ENCODE results near the gene NLRP1.

NLRP1 gene

DNA sequence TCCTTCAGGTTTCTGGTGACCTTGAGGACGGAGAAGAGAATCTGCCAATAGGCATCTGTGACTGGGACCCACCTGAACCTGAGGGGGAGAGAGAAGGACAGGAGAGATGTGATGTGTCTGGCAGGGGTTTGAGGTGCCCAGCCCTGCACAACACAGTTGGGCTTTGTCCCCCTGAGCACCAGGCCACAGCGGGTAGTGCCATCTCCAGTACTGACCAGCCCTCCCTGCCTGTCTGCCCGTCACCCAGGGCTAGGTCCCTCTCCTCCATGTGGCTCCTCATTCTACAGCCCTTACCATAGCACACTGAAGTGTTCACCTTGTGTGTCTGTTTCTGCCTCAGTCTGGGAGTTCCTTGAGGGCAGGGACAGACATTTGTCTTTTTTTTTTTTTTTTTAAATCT lies 30.8 kb downstream of the NLRP1 start:
- no peak for DNase-seq

DNA sequence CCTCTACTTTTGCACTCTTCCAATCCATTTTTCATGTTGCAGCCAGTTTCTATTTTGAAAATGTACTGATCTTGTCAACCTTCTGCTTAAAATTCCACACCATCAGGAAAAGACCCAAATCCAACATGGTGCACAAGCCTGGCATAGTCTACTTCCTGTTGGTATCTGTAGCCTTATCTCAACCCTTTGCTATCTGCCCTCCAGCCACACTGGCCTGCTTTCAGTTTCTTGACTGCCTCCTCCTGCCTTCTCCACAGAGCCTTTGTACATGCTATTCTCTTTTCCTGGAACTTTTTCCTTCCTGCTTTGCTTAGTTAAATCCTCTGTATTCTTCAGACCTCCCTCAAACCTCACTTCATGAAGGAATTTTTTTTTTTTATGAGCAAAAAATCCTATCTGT lies 31.5 kb downstream of the NLRP1 start:
- DNase-seq: no peak

- DNase-seq: no peak
These were observed 39.0 kb downstream of the NLRP1 start for GRCh38 chr17:5545051-5545987.

DNA sequence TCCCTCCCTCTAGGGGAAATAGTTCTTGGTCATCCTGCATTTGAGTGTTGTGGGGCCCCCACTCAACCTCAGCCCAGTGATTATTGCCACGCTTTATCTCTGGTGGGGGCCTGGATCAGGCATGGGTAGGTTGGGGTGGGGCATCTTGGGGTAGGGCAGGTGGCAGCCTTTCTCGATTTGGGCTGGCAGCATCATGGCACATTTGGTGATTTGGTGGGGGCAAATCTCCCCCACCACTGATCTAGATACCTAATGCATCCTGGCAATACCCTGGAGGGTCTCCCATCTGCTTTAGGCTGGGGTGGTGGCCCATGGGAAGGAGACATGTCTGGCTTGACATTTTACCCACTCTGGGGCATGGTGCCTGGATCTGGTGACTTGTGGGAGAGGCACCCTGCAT lies 40.2 kb downstream of the NLRP1 start:
- no peak for DNase-seq

GRCh38 chr17:5541610-5542202 lies 42.6 kb downstream of the NLRP1 start:
- no peak for DNase-seq

- no peak for DNase-seq
These were observed 44.0 kb downstream of the NLRP1 start for GRCh38 chr17:5540321-5540720.

GRCh38 chr17:5539286-5539685 lies 45.0 kb downstream of the NLRP1 start:
- DNase-seq: no peak

DNA sequence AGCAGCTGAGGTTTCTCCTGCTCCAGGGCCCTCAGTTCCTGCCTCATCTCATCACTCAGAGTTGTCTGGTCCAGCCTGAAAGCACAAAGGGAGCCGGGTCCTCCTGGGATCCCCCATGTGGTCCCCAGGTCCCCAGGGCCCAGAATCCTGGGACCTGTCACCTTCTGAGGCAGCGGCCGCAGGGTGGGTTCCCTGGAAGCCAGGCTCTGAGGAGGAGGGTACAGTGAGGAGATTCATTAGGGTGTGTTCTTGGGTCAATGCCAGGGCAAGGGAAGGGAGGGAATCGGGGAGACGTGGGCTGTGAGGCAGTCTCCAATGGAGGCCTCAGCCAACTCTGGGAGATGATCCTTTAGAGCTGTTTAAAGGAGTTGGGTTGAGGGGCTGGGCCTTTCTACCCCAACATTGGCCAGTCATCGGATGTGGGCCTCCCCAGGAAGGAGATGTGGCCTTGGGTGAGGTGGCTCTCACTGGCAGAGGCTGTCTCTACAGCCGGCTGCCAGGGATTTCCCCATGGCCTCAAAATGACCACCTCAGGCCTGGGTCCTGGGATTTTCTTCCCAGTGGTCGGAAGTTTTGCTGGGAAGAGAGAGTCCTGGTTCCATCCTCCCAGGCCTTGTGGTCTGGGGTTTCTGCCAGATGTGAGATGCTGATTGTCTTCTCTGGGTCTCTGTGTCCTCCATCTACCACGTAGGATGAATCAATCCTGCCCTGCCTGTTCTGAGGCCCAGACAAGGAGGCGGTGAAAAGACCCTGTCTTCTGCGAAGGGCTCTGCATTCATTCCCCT lies 47.3 kb downstream of the NLRP1 start:
- DNase-seq: no peak

- DNase-seq: no peak
These were observed 48.9 kb downstream of the NLRP1 start for GRCh38 chr17:5535436-5535835.

DNA sequence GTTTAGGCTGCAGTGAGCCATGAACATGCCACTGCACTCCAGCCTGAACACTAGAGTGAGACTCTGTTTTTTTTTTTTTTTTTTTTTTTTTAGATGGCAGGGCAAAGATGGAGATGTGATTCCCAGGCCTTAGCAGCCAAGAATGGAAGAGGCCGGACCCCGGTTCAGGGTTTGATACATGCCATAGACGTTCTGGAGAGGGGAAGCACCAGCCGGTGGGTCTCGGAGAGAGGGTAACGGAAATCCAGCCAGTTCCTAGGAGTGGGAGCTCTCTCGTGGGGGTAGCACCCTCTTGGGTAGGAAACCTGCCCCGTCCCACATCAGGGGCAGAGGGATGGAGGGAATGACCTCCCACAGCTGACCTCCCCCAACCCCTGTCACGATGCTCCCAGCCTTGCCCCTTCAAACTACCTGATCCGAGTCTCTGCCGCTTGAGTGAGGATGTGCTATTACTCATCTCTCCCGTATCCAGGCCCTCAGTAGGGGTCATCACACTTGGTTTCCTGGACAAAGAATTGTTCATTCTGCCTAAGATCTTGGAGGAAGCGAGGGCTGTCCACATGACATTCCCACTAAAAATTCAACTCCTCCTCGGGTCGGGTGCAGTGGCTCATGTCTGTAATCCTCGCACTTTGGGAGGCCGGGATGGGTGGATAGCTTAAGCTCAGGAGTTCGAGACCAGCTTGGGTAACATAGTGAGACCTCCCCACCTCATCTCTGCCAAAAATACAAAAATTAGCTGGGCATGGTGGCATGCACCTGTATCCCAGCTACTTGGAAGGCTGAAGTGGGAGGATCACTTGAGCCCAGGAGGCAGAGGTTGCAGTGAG lies 50.6 kb downstream of the NLRP1 start:
- DNase-seq: no peak

DNA sequence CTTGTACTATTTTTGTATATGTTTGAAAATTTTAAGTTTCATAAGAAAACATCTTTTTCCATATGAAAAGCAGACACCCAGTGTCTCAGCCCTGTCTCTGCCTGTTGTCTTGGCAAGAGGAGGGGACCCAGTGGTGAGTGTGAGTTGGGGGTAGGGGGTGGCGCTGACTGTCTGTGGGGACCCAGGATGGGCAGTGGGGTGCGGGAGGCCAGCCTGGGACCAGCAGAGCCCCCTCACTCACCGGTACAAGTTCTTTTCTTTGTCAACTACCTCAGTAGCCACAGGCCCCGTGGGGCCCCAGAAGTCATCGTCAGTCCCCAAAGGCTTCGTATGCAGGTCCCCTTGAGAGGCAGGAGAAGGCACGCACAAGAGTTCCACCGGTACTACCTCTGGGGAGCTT lies 51.7 kb downstream of the NLRP1 start:
- no peak for DNase-seq

- no peak for DNase-seq
These were observed 53.3 kb downstream of the NLRP1 start for GRCh38 chr17:5531085-5531418.

DNA sequence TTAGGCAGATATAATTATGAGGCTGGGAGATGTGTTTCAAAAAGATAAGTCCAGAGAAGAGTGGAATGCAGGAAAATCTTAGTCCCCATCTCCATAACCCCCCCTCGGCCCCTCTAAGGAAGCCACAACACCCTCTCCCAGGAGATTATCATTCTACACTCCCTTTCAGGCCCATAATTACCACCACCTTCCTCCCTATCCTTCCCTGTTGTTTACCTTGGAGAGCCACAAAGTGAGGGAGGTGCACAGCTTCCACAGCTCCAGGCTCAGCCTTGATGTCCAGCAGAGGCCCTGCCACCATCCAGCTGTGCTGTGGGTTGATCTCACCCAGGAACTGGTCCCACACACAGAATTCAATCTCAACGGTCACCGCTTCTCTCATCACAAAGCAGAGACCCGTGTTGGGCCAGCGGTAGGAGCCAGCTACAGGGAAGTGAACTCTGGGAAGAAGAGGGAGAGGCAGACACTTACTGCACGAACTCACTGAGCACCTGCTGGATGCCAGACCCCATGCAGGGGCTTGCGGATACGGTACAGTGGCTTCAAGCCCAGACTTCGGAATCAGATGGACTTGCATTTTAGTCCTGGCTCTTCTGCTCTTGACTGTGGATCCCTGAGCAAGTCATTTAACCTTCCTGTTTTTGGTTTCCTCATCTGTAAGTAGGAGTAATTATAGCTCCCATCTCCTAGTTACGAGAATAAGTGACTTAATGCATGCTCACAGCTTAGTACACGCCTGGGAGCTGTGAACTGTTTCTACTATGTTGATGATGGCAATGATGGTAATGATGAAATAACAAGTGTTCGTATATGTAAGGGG lies 53.8 kb downstream of the NLRP1 start:
- no peak for DNase-seq

DNA sequence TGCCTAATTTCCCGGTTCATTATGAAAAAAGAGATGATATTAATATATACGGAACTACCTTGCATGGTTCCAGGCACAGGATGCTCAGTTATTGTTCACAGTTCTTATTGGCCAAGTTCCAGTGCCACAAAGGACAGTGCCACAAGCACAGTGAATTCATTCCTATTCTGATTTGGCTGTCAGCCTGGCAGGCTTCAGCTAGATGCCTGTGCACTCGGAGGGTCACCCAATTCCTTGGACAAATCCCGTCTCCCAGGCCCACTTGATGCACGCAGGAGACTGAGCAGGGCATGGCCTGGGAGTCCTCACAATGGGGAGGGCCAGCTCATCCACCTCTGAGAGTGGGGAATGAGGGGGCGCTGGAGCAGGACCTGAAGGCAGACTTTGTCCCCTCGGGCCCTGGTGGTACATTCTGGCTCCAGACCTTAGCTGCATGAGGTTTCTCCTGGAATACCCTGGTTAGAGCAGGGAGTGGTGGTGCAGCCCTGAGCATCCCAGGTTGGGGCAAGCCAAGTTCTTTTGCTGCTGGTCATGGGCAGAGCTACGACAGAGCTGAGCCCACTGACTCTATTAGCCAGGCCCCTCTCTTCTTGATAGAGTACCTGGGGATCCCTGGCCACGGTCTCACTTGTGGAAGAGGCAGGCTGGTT lies 56.6 kb downstream of the NLRP1 start:
- DNase-seq: no peak

- peak; percentile 49 for DNase-seq
These were observed 57.3 kb downstream of the NLRP1 start for GRCh38 chr17:5526821-5527598.

DNA sequence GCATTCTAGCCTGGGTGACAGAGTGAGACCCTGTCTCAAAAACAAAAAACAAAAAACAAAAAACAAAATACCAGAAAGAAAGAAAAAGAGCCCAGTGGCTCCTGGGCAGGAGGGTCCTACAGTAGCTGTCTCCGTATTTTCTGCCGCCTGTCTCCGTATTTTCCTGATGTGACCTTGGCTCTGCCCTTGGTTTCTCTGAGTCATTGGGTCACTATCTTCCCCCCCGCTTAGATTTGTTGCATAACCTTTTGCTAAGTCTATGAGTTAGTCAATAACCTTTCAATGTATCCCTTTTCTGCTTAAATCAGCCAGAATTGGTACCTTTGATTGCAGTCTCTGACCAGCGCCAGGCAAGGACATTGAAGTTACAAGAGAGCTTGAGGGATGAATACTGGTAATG lies 61.1 kb downstream of the NLRP1 start:
- no peak for DNase-seq

- no peak for DNase-seq
These were observed 61.8 kb downstream of the NLRP1 start for GRCh38 chr17:5522476-5522875.

DNA sequence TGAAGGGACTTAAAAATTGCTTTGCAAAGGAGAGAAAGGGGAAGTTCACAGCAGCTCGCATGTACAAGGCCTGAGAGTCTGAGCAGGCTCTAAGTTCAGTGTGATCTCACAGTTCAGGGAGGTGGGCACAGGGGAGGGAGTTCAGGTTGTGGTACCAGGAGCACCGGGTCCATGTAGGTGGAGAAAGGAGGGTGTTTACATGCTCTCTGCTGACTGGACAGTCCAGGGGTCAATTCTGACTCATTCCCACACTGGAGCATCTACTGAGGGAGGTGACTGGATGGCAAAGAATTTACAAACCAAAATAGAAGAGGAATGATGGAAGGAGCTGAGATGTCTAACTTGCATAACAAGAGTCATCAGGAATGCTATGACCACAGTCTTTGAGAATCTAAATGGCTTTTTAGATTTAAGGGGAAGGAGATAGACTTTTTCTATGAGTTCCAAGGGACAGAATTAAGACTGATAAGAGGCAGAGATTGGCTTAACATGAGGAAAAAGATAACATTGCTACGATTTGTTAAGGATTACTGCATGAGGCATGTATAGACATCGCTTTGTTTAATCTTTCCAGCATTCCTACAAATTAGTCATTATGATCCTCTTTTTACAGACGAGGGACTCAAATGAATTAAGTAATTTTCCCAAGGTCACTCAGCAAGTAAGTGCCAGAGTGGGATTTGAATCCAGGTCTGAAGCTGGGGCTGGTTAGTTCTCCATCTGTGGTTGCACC lies 68.1 kb downstream of the NLRP1 start:
- no peak for DNase-seq

- no peak for DNase-seq
These were observed 69.3 kb downstream of the NLRP1 start for GRCh38 chr17:5514976-5515375.

DNA sequence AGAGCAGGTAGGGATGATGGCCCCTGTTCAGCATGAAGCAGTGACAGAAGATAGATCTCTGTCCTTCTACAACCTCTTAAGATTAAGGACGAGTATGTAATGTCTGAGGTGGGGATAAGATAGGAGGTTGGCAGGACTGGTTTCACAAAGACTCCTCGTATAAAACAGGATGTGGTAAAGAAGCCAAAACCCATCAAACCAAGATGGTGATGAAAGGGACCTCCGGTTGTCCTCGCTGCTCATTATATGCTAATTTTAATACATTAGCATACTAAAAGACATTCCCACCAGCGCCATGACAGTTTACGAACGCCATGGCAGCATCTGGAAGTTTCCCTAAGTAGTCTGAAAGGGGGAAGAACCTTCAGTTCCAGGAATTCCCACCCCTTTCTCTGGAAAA lies 70.7 kb downstream of the NLRP1 start:
- no peak for DNase-seq

Data from stimulated activated naive CD4-positive, alpha-beta T cell treated with Interleukin-2 at 50 U/mL for 16 hours (primary cell).